Hematopoietic multipotent progenitor cell (in vitro differentiated cells): ENCODE data around the gene MMP20. TPM values are rescaled to one million over a fixed set of nuclear protein-coding genes. Genes with fewer than 3 reads are reported as not detected.

Experiments
- DNase-seq, 3 donors: peaks; one replicate each; pipeline ENCODE4 v3.0.0-alpha.2; 2011 to 2015; ENCODE audit warnings: low read depth in 2 of 3, low spot score in 2 of 3
- total RNA-seq: library from RNA; depleted of rRNA; stranded (reverse); fragments of >200 nt; gene quantifications from one replicate; pipeline ENCODE4 v1.2.3, GENCODE V29; 2012

MMP20 gene
- total RNA-seq, 1 donor, result not detected

DNA sequence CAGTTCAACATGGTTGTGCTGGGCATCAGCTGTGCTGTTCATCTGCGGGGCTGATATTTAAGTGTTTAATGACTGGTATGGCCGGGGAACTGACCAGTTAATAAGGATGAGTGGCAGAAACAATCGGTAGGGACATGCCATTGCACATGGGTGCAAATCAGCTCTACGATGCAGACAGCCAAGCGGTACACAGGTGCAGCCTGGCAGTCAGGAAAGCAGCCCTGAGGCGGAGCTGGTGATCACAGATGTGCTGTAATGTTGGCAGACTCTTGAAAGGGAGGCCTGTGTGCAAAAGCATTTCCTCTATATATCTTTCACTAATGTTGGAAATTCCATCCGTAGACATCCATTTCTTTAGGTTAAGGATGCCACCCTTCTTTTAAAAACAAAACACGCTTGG lies 1.1 kb downstream of the MMP20 start:
- no peak for DNase-seq

DNA sequence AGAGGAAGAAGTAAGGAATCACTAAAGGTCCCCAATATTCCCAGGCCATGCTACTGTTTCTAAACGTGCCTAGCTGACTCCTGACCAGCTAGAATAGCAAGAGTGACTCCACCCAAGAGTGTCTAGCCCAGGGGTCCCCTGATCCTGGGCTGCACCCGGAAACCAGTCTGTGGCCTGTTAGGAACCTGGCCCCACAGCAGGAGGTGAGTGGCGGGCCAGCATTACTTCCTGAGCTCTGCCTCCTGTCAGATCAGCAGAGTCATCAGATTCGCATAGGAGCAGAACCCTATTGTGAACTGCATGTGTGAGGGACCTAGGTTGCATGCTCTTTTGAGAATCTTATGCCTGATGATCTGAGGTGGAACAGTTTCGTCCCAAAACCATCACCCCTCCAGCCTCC lies 2.0 kb downstream of the MMP20 start:
- no peak for DNase-seq

DNA sequence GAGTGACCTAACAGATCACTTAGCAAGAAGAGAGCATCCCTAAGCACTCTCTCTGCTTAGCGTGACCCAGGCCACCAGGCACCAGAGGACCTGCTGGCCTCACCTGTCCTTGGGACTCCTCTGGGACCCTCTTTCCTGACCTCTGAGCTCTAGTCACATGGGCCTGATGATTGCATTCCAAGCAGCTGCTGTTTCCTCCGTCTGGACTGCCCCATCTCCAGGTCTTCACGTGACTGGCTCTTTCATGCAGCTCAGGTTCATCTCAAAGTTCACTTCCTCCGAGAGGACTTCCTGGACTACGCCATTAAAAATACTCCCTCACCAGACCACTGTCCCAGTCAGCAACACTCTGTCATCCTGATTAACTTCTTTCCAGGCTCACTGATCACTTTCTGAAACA lies 2.9 kb downstream of the MMP20 start:
- DNase-seq, result no peak

DNA sequence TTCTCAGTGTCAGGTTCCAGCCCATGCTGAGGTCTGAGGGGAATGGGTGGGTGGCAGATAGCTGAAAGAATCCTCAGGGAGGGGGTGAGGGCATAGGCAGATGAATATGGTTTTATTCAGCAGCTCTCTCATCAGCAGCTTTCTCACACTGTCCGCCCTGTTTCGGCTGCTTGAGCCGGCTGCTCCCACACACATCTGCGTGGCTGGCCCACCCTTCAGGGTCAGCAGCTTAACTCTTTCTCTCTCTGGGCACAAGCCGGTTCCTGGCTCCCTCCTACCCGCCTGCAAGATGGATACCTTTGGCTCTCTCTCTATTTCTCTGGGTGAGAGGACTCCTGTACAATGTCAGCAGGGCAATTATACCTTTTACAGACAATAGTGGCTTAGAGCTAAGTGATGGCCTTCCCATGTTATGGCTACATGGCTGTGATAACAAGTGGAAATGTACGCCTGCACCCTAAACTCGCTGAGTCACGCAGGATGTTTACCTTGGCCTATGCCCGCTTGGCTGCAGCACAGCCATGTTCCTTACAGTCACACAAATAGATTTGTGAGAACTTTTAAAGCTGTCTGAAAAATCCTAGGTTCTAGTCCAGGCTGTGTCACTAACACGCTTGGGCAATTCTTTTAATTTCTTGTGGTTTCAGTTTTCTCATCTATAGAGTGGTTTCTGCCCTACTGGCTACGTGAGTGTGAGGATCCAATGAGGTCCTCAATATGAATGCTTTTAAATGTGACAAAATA lies 4.1 kb downstream of the MMP20 start:
- DNase-seq, result no peak

DNA sequence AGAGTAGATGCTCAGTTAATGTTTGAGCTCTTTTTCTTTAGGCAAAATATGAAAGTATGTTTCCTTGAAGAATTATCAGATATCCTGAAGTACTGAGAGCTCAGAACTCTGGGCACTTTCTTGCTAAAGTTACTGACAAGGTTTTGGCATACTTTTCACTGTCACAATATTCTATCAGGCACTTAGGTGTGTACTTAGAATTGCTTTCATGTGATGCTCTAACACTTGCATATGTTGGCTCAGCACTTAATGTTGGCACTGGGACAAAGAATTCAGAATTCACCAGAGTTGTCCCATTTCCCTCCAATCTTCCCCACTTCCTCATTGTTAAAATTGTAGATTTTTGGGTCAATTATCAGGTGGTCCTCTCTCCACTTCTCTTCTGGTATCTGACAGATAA lies 5.0 kb downstream of the MMP20 start:
- no peak for DNase-seq

DNA sequence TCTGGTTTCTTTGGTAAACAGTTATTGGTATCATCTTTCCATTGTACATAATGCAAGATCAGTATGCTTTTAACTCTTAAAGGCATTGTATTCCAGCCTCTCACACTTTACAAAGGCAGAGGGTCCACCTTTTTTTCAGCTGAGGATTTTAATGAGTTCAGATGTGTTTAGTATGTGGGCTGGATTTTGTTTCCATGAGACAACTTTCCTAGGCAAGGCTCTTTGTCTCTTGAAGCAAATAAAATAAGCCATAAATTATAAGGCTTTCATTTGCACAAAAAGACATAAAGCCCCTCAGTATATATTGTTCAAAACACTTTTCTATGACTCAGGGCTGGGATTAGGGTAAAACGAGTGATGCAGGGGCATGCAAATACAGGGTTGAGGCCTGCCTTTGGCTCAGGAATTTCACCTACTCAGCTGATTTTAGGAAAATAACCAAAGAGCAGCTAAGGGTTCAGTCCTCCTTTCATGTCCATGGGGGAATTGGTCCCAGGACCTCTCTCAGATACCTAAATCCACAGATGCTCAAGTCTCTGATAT lies 7.6 kb downstream of the MMP20 start:
- no peak for DNase-seq

DNA sequence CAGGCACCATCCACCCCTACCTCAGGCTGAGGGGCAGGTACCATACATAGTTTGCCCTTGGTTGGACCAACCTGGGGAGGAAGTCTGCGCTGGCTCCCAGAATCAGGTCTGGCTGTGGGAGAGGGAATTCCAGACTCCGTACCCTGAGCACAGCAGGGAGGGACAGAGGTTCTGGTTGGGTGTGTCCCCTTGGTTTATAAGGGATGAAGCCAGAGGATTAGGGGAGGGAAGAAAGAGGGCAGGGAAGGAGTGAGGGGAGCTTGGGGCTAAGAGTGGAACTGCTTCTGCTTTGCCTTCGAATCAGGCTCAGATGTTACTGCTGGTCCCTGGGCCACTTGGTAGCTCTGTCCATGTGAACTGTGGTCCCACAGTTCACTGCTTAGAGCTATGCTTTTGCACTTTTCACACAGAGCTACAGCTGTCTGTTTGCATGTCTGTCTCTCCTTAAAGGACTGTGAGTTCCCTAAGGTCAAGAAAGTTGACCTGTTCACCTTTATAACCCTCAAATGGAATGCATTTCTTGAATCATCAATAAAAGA lies 9.2 kb downstream of the MMP20 start:
- no peak for DNase-seq

DNA sequence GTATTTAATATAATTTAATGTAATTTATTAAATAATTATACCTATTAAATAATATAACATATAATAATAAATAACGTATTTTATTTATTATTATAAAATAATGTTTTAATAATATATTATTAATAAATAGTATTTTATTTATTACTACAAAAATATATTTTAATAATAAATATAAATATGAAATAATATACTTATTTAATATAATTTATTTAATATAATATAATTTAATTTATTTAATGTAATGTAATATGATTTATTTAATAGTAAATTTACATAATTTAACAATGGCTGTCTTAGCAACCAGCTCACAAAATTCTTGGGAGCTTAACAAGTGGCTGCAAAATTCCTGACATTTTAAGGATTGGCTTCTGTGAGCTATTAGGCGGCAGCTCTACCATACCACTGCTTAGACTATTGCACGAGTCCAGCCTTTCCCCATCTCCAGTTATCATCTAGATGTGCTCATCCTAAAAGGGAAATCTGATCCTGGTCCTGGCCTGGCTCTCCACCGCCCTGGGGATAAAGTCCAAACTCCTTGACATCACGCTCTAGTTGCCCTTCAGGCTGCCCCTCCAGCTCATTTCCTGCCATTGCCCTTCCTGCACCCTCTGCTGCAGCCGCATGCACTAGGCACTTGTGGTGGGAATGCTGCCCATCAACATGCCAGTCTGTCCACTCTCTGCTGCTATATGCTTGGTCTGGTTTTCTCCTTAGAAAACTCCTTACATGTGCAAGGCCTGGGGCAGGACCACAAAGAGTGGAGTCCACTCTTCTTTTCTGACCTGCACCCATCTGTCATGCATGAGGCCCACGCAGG lies 9.8 kb downstream of the MMP20 start:
- DNase-seq, result no peak

DNA sequence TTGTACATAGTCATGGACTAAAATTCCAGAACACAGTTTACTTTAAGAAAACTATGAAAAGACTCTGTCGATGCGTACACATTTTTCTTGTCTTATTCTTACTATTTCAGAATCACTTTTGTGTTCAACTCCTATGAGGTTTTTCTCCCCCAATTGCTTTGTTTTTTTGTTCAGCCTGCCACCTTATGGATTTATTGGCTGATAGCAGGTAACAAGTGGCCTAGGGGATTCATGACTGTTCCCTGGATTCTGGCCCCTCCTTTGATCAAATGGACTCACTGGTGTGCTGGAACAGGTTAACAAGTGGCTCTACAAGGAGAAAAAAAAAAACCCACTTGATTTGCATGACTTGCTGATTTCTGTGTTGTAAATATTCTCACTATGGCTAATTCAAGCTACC lies 10.6 kb downstream of the MMP20 start:
- peak in 1 of 3 donors; percentile 23 for DNase-seq

DNA sequence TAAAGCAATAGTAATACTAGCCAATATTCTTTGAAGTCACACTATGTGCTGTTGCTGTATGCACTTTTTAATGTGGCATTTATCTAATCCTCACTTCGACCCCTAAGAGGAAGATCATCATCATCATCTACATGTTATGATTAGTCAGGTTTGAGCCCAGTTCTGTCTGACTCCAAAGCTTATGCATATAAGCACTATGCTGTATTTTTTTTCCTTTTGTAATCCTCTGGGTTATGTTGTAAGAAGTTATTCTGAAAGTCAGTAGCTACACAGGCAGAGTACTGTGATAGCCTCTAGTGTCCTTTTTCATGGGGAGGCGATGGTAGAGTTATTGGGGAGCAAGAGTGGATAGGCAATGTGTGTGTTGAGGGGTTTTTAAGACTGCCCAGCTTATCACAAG lies 11.1 kb downstream of the MMP20 start:
- no peak for DNase-seq

DNA sequence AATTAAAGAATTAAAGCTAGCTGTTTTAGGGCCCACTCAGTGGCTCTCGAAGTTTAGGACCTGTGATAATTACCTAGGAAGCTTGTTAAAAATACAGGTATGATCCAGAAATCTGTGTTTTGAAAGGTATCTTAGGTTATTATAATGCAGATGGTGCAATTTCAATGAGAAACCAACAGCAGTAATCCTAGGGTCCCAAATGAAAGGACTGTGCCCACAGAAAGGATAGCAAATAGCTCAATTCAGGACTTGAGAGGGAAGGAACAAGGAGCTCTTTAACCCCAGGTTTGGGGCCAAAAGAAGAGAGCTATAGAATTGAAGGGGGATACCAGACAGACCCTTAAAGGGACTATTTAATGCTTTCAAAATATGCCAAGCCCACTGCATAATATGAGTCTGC lies 11.7 kb downstream of the MMP20 start:
- no peak for DNase-seq

DNA sequence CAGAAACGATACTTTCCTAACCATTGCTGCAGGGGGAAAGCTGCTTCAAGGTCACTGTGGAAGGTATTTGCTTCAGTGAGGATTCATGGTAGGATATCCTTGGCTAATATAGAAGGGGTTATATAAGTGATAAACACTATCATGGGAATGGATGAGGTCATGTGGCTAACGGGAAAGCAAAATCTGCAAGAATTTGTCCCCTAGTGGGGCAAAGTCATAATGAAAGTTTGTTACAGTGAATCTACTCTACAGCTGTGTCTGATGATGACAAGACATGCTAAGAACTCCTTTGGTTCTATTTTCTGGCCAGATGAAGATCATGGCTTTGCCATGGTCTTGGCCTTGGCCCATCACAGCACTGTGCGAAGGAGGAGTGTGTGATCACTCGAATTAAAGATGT lies 13.8 kb downstream of the MMP20 start:
- DNase-seq, result no peak

DNA sequence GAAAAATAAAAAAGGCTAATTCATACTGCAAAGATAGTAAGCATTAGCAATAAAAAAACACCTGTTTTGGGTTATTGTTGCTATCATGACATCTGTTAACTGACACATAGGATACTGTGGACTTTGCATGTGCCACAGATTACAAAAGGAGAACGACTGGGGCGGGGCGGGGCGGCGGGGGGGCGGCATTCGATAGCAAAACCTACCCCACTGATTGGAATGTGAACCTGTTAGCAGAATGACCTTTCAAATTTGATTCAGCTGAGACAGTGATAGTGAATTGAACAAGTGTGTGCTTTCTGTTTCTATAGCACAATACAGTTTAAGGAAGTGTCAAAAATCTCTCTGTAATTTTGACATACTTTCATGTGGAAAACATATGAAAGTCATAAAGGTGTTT lies 14.9 kb downstream of the MMP20 start:
- DNase-seq, result peak in 1 of 3 donors; percentile 4

DNA sequence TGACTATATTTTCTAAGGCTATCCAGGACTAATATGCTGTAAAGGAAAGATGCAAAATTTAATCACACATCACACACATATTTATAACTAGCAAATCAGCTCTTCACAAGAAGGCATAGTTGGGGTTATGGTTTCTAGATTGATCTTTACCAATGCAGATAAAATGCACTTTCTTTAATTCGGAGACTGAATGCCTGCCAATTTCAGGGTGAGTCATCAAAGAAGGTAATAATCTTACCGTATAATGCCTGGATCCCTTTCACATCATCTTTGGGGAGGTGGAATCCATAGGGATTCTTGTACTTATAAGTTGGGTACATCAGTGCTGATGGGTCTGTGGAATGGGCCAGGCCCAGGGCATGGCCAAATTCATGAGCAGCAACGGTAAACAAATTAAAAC lies 16.4 kb downstream of the MMP20 start:
- no peak for DNase-seq

DNA sequence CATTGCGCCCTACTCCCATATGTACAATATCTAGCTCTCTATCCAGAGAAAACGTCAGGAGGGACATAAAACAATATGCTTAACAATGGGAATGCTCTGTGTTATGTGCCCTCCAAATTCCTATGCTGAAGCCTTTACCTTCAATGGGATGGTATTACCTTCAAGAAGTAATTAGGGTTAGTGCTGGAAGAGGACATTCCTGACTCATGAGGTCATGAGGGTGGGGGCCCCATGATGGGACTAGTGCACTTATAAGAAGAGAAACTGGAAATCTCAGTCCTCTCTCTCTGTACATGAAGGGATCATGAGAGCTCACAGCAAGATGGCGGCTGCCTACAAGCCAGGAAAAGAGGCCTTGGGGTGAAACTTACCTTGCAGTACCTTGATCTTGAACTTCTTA lies 20.3 kb downstream of the MMP20 start:
- no peak for DNase-seq

DNA sequence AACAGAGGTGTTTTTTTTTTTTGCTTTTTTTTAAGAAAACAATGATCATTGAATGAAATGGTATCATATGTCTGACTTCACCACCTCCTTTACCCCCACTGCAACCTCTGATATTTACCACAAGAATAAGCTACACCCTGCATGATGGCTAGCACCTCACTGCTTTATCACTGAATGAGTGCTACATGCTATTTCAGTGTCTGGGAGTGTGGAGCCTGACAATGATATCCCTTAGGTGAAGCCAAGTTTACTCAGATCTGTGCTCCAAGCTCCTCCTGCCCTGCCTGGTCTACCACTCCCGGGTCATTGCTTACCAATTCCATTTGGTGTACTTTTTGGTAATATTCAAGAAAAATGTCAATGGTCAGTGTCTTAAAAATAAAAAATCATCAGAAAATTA lies 21.1 kb downstream of the MMP20 start:
- no peak for DNase-seq

DNA sequence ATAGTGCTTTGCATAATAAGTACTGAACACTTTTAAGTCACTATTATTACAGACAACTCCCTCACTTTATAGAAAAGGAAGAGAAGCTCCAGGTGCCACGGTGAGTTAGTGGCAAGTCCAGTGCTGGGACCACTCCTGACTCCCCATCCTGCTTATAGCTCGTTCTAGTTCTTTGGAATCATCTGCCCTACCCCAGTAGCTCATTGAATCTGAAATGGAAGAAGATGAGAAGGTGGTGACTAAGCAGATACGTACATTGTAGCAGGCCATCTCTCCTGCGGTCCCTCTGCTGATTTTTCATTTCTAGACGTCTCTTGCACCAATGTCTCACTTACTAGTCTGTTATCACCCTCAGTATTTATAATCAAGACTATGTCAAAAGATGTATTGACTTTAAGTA lies 21.6 kb downstream of the MMP20 start:
- no peak for DNase-seq

DNA sequence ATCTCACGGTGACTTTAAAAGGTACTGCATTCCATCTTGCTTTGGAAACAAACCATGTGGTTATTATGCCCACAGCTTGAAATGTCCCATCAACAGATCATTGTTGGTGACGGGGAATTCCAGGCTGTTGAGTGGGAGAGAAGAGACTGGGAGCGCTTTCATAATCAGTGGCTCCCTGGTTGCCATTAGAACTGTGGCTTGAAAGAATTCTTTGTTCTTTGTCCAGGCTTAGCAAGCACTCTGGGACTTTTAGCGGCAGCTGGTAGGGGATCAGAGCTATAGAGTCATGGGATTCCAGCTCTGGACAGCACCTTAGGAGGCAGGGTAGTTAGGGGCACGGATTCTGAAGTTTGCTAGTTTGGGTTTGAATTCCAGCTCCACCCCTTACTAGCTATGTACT lies 22.0 kb downstream of the MMP20 start:
- DNase-seq, result no peak

DNA sequence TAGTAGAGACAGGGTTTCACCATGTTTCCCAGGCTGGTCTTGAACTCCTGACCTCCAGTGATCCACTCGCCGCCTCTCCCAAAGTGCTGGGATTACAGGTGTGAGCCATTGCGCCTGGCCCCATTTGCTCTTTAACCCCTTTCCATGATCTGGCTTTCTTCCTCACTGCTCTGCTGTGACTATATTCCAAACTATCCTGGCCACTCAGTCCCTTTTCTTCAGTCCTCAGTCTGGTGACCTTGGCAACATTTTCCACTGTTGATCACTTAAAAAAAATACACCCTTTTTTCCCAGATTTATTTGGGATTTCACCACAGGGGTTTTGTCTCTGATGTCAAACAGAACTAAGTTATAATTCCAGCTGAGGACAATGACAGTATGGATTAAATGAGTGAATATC lies 24.5 kb downstream of the MMP20 start:
- DNase-seq, result no peak

DNA sequence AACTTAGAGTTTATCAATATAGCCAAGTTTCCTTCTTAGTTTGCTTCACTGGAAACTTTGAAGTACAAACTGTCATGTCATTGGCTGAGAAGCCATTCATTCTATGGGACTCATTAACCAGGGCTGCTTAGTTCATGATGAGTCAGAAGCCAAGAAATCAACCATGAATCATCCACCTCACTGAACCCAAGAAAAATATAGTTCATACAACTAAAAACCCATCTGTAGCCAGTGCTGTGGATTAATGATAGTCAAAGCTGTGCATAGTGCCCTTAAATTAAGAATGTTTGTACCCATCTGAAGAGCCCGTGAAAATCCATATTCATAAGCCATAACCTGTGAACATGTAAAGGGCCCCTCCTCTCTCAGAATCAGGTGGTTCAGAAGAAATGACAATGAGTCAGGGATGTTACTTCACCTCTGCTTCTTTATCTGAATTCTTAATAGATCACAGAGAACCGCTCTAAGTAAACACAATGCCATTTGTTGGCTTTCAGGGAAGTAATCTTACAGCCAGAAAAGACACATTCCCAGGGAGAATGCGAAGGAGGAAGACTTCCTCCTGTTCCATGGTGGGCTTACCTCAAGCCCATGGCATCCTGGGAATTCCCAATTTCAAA lies 25.4 kb downstream of the MMP20 start:
- peak in 2 of 3 donors; percentile 53 to 73 for DNase-seq

DNA sequence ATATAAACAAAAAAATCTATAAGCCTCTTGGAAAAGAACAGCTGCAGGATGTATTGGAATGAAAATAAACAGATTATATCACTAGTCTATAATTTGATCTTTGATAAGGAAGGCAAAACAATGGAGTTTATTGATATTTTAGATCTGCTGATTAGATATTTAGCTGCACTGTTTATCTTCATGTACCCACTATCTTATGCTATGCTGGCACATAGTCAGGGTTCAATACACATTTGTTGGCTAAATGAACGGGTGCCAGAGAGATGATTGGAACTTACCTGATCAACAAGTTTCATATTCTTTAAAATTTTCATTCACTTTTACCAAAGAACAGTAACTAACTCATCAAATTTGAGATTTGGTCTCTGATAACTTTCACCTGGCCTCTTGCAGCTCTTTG lies 26.9 kb downstream of the MMP20 start:
- DNase-seq, result no peak
